ENCODE results near the gene SLC1A3. TPM values are rescaled to one million over a fixed set of nuclear protein-coding genes. Genes with fewer than 3 reads are reported as not detected.

The SLC1A3 gene
- total and polyA plus RNA-seq, 2 donors (not counting 1 experiment from before 2014, with no cell fraction given), result 0.52 to 3.3 TPM

- Histone ChIP-seq H3K9ac (ENCODE audit: insufficient read depth, low read length) (no peak overlapping the region), H3K27me3 (ENCODE audit: control insufficient read depth, insufficient read depth, low read length) (no peaks in the 10 kb centered on the region), H3K4me1 (ENCODE audit: control insufficient read depth, extremely low read depth, insufficient read depth, low read length) (no peaks in the 10 kb centered on the region), H2AFZ (ENCODE audit: low read length) (no peak overlapping the region), H3K4me2 (ENCODE audit: extremely low read depth, insufficient read depth, low read length) (no peak overlapping the region), H4K20me1 (ENCODE audit: control insufficient read depth, extremely low read depth, insufficient read depth, low read length) (no peaks in the 10 kb centered on the region), H3K27ac (ENCODE audit: insufficient read depth, low read length) (no peak overlapping the region), H3K4me3 (replicated peaks in 1 of 4; ENCODE audit: control extremely low read depth in 1 of 4, insufficient read depth in 1 of 4, low read depth in 3 of 4, low read length in 4 of 4) (no peak overlapping the region), H3K36me3 (ENCODE audit: control insufficient read depth, insufficient read depth, low read length) (no peaks in the 10 kb centered on the region), H3K9me3 (ENCODE audit: control insufficient read depth, insufficient read depth, low read depth, low read length) (no peaks in the 10 kb centered on the region), H3K79me2 (ENCODE audit: control insufficient read depth, insufficient read depth, low read length) (no peaks in the 10 kb centered on the region)
- DNase-seq (ENCODE audit: low read depth in 2 of 2), result no peak
- TF ChIP-seq CTCF (conservative IDR thresholded peaks at IDR 0.05 in 1 of 2, IDR thresholded peaks at IDR 0.05 in 1 of 2; ENCODE audit: low read depth in 1 of 2, low read length in 2 of 2) (no peak), EZH2 (IDR thresholded peaks at IDR 0.05; ENCODE audit: low read length, missing control alignments) (no peak)
Measured at GRCh38 chr5:36631620-36632362, 25.4 kb downstream of the SLC1A3 start.

- Histone ChIP-seq H3K36me3 (ENCODE audit: control insufficient read depth, insufficient read depth, low read length) (no peaks in the 10 kb centered on the region), H3K9ac (ENCODE audit: insufficient read depth, low read length) (no peak overlapping the region), H4K20me1 (ENCODE audit: control insufficient read depth, extremely low read depth, insufficient read depth, low read length) (no peaks in the 10 kb centered on the region), H3K27ac (ENCODE audit: insufficient read depth, low read length) (no peak overlapping the region), H3K79me2 (ENCODE audit: control insufficient read depth, insufficient read depth, low read length) (no peaks in the 10 kb centered on the region), H3K4me2 (ENCODE audit: extremely low read depth, insufficient read depth, low read length) (no peak overlapping the region), H2AFZ (ENCODE audit: low read length) (no peak overlapping the region), H3K4me1 (ENCODE audit: control insufficient read depth, extremely low read depth, insufficient read depth, low read length) (no peaks in the 10 kb centered on the region), H3K4me3 (replicated peaks in 1 of 4; ENCODE audit: control extremely low read depth in 1 of 4, insufficient read depth in 1 of 4, low read depth in 3 of 4, low read length in 4 of 4) (no peak overlapping the region), H3K9me3 (ENCODE audit: control insufficient read depth, insufficient read depth, low read depth, low read length) (no peaks in the 10 kb centered on the region), H3K27me3 (ENCODE audit: control insufficient read depth, insufficient read depth, low read length) (no peaks in the 10 kb centered on the region)
- no peak for DNase-seq (ENCODE audit: low read depth in 2 of 2)
- no peak for TF ChIP-seq EZH2 (IDR thresholded peaks at IDR 0.05; ENCODE audit: low read length, missing control alignments)
- TF ChIP-seq CTCF (conservative IDR thresholded peaks at IDR 0.05 in 1 of 2, IDR thresholded peaks at IDR 0.05 in 1 of 2; ENCODE audit: low read depth in 1 of 2, low read length in 2 of 2), result no peak
Measured at GRCh38 chr5:36632363-36632664, 25.9 kb downstream of the SLC1A3 start.

GRCh38 chr5:36635721-36636390 is 29.4 kb downstream of the SLC1A3 start:
- Histone ChIP-seq H4K20me1 (ENCODE audit: control insufficient read depth, extremely low read depth, insufficient read depth, low read length) (no peaks in the 10 kb centered on the region), H3K27me3 (ENCODE audit: control insufficient read depth, insufficient read depth, low read length) (no peaks in the 10 kb centered on the region), H3K79me2 (ENCODE audit: control insufficient read depth, insufficient read depth, low read length) (no peaks in the 10 kb centered on the region), H3K9ac (ENCODE audit: insufficient read depth, low read length) (no peak overlapping the region), H3K4me2 (ENCODE audit: extremely low read depth, insufficient read depth, low read length) (no peak overlapping the region), H2AFZ (ENCODE audit: low read length) (no peak overlapping the region), H3K9me3 (ENCODE audit: control insufficient read depth, insufficient read depth, low read depth, low read length) (no peaks in the 10 kb centered on the region), H3K4me3 (replicated peaks in 1 of 4; ENCODE audit: control extremely low read depth in 1 of 4, insufficient read depth in 1 of 4, low read depth in 3 of 4, low read length in 4 of 4) (no peak overlapping the region), H3K27ac (ENCODE audit: insufficient read depth, low read length) (no peak overlapping the region), H3K4me1 (ENCODE audit: control insufficient read depth, extremely low read depth, insufficient read depth, low read length) (no peaks in the 10 kb centered on the region), H3K36me3 (ENCODE audit: control insufficient read depth, insufficient read depth, low read length) (no peaks in the 10 kb centered on the region)
- no peak for TF ChIP-seq EZH2 (IDR thresholded peaks at IDR 0.05; ENCODE audit: low read length, missing control alignments)
- TF ChIP-seq CTCF (conservative IDR thresholded peaks at IDR 0.05 in 1 of 2, IDR thresholded peaks at IDR 0.05 in 1 of 2; ENCODE audit: low read depth in 1 of 2, low read length in 2 of 2), result no peak
- no peak for DNase-seq (ENCODE audit: low read depth in 2 of 2)

All from fibroblast of lung (primary cell).